NAMALWA (cell line): ENCODE data around the gene RFTN1.

Experiments
- DNase-seq: peaks from one replicate; pipeline ENCODE4 v3.0.0-alpha.2; 2015; ENCODE audit warnings: low spot score

The RFTN1 gene

DNA sequence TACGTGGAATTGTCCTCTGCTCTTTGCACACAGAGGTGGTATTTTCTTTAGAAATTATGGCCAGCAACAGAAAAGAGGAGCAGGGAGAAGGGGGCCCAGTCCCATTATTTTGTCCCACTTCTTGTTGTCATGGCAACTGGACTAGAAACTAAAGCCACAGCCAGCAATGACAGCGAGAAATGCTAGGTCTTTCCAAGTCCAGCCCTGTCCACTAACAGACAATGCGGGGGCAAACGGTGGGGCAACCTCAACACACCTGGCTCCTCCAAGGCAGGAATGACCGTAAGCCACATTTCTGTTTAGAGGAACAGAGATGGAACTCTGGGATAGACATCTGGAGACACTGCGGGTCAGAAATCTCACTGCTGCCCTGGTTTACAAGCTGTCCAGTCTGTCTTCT is 107.3 kb downstream of the RFTN1 start:
- DNase-seq = no peak

DNA sequence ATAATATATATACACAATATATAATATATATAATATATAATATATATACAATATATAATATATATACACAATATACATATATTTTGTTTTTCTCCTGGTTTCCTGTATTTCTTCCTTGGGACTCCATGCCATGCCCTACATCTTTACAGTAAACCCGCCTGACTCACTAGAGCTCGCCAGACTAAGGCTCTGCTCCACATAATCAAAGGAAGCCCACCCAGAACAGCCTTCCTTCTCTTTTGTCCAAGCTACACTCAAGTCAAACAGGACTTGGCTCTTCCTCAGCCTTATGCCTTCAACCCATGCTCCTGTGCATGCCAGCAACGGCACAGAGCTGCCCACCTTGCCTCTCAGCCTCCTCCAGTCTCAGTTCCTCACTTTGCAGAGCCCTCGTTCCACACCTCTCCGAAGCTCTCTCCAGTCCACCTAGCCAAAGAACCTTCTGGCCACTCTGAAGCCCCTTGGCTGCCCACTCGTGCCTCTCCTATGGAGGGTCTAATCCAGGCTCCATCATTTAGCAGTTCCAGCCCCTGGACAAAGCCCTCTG is 109.1 kb downstream of the RFTN1 start:
- DNase-seq = no peak

DNA sequence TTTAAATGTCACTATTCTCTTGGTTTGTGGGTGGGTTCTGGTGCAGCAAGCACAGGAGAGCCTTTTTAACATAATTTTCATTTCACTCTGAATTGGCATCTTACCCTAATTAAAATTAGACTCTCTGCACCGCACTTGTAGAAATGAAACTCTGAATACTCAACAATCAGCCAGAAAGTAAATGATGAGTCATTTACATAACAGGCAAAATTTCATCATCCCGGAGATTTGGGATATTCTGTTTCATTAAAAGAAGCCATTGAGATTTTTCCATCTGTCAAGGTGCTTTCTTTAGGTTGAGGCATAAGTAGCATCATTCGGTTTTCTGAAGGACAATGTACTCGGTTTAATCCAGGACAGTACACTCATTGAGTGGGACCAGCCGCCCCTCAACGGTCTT is 111.0 kb downstream of the RFTN1 start:
- no peak for DNase-seq

DNA sequence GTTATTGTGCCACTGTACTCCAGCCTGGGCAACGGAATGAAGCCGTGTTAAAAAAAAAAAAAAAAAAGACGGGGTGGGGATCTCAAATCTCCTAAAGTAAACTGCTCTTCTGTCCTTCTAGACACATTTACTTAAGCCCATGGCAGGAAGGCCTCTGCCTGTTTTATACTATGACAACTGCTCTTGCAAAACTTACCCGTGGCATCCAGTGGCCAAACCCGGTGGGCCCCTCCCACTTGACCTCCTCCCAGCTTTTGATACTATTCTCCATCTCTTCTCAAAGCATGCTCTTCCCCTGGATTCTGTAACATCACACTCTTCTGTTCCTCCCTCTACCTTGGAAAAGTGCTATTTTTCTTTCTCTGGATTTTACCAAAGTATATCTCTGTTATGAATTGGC is 112.2 kb downstream of the RFTN1 start:
- no peak for DNase-seq

DNA sequence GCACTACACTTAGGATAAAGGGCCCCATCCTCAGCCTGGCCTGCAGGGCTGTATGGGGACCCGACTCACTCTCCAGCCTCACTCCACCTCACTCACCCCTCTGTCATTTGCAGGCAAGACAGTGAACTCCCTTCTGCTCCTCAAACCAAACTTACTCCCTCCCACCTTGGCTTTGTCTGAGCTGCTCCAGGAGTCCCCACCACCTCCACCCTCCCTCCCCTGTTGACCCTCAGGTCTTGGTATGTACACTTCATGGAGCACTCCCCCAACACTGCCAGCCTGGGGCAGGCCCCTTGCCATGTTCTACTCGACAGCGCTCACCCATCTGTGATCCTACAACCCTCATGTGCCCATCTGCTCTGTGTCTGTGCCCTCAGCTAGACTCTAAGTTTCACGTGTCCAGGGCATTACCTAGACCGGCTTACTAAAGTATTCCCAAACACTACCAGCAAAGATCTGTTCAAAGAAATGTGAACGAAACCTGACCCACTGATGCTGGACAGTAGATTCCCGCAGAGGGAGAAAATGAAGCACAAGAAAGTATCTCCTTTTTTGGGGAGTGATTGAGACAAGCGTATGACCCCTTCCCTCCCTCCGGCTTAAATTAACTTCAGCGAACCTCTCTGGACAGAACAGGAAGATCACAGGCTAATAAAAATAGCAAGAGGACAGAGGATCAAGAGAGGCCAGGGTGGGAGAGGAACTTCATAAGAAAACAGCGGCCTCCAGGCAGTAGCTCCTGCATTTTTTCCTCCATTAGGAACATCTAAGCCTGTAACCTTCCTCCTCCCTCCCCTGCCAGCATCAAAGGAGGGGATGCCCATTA is 113.2 kb downstream of the RFTN1 start:
- DNase-seq = no peak

DNA sequence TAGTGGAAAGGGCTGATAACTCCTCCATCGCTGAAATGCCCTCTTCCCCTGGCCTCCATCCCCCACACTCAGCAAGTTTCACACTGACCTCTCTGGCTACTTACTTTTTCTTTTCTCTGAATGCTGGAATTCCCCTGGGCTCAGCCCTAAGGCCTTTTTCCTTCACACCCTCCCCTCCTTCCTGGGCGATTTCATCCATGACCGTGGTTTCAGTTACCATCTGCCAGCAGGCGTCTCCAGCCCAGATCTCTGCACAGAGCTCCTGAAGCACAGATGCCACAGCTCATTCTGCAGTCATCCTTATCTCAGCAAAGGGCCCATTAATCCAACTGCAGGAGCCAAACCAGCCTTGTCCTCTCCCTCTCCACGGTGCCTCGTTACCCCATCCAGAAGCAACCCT is 114.0 kb downstream of the RFTN1 start:
- no peak for DNase-seq

DNA sequence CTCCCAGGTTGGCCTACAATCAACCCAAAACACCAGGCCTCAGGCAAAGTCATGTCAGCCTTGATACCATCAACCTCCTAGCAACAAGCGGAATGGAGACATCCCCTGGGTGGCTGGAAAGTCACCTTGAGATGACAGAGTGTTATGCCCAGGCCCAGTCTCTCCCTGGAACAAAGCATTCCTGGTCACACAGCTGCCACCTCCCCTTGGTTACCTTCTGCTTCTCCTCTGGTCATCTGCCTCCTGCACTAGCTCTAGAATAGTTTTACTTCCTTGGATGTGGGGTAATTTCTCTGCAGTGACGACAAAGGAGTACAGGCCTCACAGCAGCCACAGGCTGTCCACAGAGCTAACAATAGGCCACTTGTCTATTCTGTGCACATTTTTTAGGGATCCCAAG is 114.9 kb downstream of the RFTN1 start:
- no peak for DNase-seq

DNA sequence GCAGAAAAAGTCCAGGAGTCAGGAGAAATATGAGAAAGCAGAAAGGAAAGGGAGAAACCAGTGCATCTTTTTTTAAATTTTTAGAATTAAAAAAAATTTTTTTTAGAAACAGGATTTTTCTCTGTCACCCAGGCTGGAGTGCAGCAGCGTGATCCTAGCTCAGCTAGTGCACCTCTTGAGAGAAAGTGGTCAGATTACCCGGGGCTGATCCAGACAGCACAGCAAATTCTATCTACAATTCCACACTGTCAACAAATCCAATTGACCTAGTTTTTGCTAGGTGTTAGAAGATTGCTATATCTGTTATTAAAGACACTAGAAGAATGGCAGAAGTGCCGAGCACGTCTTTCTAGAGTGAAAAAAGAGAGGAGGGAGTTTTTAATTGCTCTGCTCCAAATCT is 117.3 kb downstream of the RFTN1 start:
- no peak for DNase-seq

DNA sequence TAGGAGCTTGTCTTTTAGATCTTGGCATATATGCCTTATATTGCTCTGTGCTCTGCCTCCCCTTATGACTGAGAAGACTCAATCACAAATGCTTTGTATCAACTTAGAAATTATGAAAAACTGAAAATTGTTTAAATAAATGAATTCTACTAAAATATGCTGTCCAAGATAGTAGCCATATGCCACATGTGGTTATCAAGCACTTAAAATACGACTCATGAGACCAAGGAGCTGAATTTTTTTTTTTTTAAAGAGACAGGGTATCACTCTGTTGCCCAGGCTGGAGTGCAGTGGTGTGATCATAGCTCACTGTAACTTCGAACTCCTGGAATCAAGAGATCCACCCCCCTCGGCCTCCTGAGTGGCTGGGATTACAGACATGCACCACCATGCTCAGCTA is 118.3 kb downstream of the RFTN1 start:
- DNase-seq = no peak

DNA sequence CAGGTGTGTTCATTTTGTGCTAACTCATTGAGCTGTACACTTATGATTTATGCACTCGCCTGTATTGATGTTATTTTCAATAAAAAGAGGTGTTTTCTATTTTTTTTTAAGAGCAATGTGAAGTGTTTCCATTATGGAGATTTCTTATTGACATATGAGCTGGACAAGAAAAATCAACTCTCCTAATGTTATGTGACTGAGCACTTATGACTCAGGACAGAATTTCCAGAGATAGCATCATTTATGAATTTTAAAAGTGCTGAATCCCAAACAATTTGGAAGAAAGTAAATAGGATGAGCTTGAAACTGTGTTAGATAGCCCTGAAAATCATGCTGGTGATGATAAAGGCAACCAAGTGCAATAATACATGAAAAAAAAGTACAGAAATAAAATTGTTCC is 118.9 kb downstream of the RFTN1 start:
- no peak for DNase-seq

DNA sequence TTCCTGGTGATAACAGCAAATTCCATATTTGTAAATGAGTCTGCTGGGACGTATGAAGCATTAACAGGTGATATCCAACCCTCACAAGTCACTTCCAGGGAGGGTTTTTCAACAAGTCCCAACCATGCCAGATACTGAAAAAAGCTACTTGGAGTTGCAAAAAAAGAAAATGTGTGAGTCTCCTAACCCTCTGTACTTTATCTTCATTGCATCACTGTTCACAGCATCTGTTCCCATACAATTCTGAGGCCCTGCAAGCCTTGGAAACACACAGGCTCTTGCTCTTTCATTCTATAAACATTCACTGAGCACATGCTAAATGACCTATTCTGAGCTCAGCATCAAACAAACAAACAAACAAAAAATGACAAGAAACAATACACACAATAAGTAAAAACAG is 120.8 kb downstream of the RFTN1 start:
- no peak for DNase-seq

DNA sequence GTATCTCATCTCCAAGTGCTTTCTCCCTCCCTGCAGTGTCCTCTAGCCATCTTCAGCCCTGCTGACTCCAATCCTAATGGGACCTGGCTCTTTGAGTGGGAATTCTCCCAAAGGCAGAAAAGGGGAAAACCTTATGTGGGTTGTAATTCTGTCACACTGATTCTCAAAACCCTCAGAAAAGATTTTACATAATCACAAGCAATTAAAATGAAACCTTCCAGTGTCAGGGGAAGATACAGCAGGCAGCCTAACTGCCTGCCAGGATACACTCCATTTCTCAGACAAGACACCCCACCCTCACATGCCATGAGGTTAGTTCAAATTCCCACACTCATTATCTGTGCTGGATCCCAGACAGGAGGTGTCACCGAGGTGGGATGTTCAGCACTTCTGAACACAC is 121.4 kb downstream of the RFTN1 start:
- no peak for DNase-seq

DNA sequence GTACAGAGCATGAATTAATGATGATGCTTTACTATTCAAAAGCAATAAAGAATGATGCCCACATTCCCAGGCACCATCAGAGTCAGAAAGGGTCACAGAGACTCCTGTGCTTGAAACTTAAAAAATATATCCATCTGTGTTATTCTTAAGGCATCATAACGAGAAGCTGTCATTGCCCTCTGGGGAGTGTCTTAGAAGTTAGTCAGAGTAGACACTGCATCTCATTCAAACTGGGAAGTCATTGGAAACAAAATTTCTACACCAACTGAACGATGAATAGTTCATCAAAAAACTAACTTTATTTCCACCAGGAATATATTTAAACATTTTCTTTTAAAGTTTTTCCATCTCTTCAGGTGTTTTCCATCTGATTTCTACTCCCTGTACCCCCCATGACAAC is 122.9 kb downstream of the RFTN1 start:
- no peak for DNase-seq

DNA sequence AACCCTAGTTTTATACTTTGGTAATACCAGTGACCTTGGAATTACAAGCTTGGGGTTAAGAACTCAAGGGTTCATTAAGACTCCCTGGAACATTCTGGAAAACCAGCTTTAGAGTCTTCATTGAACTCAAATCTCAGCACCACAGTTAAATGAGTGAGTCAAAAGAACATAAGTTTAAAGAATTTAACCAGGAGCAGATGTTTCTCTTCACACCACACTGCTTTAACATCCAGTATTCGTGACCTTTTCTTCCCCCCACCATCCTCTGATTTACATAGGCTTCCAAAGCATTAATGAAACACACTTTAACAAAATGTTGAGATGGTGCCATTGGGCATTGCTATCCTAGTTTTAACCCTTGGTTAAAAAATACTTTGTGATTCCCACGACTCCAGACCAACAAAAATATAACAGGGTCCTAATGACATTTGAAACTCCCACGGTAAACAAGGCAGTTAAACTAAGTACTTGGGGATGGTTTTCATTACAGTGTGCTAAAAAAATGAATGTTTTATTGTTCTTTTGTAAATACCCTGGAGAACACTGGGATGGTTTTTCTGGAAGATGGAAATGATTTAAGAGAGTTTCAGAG is 124.6 kb downstream of the RFTN1 start:
- no peak for DNase-seq

DNA sequence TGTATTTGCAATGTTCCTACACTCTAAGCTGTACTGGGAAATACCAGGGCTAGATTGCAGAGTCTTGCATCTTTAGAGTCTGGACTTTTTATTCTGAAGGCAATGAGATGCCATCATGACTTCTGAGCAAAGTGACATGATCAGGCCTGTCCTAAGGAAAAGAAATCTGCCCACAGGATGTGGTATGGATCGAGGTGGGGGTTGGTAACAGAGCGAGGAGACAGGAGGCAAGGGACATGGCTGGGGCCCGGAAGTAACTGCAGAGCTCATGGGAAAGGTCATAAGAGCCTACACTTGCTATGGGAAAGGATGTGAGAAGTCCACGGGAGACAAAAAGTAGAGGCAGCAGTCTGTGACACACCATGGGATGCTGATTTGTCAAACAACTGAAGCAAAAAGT is 126.9 kb downstream of the RFTN1 start:
- no peak for DNase-seq

DNA sequence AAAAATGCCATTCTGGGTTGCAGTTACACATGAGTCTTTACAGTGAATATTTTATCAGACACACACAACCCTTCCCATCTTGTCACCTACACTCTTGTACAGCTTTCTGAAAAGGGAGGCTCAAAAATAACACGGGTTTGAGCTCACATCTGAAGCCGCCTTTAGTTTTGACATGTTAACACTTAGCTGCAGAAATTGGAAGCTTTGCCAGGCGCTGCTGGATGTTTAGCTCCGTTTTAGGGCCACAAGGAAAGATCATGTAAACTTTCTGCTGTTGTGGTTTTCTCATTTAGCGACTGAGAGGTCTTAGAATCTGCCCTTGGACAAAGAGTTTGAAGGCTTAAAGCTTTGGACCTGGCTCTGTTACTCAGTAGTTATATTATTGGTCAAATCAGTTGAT is 128.3 kb downstream of the RFTN1 start:
- DNase-seq = no peak

DNA sequence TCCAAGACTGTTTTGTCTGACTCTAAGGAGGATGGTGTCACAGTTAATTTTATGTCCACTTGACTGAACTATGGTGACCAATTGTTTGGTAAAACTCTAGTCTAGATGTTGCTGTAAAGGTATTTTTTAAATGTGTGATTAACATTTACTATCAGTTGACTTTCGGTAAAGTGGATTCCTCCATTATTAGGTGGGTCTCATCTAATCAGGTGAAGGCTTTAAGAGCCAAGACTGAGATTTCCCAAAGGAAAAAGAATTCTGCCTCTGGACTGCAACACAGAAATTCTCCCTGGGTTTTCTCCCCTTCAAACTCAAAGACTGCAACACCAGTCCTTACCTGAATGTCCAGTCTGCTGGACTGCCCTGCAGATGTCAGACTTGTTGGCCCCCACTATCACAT is 129.6 kb downstream of the RFTN1 start:
- no peak for DNase-seq

DNA sequence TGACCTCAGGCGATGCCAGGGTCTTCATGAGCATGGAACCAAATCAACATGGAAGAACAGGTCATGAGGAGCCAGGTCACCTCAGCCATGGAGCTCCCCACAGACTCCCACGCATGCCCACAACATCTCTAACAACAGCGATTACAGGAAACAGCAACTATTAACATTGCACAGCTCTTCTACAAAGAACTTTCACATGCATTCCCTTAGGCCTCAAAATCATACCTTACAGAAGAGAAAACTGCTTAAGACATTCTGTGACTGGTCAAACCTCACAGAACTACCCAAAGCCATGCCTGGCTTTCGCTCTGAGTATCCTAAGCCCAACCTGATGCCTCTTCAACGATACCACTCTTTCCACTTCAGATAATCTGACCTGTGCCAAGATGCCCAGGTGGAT is 130.7 kb downstream of the RFTN1 start:
- no peak for DNase-seq

DNA sequence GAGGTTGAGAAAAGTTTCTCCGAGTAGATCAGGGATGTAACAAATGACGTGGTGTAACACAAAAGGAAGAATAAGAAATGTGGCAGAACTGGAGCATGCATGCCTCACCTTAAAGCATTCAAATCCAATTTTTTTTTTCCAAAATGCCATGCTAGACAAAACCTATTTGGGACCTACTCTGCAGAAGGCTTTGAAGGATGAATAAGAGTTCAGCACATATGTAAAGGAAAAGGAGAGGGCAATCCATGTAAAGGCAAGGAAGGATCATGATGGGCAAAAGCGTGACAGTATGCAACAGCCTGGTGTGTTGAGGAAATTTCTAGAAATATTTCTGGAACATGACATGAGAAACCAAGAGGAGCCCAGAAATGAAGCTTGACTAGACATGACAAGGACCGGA is 132.1 kb downstream of the RFTN1 start:
- DNase-seq = no peak

DNA sequence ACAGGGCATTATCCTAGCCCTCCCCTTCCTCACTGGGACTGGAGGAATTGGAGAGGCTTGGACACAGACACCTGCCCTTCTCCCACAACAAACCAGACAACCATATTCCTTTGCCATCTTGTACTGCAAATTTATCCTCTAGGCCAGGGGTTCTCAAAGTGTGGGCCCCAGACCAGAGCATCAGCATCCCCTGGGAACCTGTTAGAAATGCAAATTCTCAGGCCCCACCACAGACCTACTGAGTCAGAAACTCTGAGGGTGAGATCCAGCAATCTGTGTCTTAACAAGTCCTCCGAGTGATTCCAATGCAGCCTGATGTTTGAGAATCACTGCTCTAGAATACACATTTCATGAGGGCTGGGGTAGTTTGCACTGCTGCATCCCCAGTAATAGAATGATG is 133.1 kb downstream of the RFTN1 start:
- DNase-seq = no peak

DNA sequence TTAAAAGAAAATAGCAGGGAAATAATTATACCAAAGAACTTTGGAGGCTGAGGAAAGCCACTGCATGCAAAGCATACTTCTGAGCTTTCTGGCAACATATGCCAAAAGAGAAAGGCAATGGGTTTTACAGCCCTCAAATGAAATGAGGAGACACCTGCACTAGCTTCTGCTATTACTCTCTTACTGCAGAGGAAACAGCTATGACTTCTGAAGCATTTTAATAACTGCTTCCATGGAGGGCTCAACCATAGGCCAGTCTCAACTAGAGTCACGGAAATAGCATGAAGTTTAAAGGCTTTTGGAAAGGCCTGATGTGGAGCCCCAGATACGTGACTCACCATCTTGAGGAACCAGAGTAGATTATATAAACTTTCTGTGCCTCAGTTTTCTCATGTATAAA is 133.7 kb downstream of the RFTN1 start:
- DNase-seq = peak; percentile 64

DNA sequence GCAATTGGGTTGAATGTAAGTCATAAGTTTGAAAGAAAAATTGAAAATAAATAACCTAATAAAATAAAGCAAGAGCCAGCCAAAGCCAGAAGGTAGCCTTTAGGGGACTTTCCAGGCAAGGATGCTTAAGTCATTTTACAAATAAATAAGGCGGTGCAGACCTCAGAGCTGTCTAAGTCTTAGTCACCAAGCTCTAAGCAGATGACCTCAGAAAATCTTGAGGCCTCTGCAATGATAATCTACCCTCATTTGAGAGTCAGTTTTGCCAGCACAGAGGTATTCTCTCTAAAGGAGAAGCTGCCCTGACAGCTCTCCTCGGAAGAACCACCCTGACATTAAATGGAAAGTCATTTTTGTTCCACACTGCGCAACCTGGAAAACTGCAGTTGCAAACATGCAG is 134.6 kb downstream of the RFTN1 start:
- DNase-seq = no peak

DNA sequence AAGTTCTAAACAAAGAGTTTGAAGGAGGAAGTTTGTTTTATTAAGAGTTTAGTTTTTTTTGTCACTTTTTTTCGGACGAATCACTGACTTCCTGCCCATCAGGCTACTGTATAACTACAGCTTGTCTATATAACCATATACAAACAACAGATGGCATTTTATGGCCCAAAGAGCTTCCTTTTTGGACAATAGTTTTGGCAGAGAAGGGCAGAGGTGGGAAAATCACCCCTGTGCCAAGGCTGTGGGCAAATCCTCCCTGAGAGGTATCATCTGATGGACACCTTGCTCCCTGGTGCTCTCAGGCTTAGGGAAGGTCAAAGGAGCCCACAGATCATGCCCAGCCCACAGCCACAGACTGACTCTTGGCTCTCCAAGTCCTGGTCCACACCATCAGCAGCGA is 135.1 kb downstream of the RFTN1 start:
- no peak for DNase-seq

DNA sequence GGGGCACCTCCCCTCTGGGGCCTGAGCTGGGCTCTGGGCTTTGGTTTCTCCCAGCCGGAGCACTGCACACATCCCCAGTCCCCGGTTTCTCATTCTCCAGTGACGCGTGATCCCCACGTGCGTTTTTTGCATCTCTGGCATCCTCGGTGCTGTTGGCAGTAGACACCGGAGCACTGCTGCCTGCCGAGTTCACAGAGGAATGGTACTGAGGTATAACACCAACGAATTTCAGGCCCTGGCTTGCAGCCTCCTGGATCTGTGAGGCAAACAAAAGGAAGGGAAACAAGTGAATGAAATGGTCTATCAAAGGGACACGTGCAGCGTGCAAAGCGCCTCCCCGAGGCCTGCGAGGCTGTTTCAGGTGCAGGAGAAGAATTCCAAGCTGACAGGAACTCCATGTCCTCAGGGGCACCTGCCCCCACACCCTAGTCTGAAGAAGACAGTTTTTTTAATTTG is 135.6 kb downstream of the RFTN1 start:
- DNase-seq = no peak
